Suprapubic skin (tissue), 4 donors: ENCODE results near the gene GNAO1. TPM values are rescaled to one million over a fixed set of nuclear protein-coding genes. Genes with fewer than 3 reads are reported as not detected.
"Not testable (repeated sequence)": the region's sequence is repeated elsewhere in the genome, so short reads cannot be mapped to it uniquely, and the experiment has no call there.

Experiments
- DNase-seq, 2 donors: peaks; one replicate each; pipeline ENCODE4 v3.0.0-alpha.2; 2019; ENCODE audit warnings: low spot score in 2 of 2
- H3K27ac ChIP-seq: fragments of 200-600 bp; sonication (generic); one replicate; pipeline ENCODE4 v1.5.1; 2019
- H3K27me3 ChIP-seq: fragments of 200-600 bp; sonication (generic); one replicate; pipeline ENCODE4 v1.5.1; 2019
- H3K36me3 ChIP-seq: fragments of 200-600 bp; sonication (generic); one replicate; pipeline ENCODE4 v1.5.1; 2019
- H3K4me1 ChIP-seq: fragments of 200-600 bp; sonication (generic); one replicate; pipeline ENCODE4 v1.5.1; 2019
- H3K4me3 ChIP-seq: fragments of 200-600 bp; sonication (generic); one replicate; pipeline ENCODE4 v1.5.1; 2019; ENCODE audit warnings: mild to moderate bottlenecking
- H3K9me3 ChIP-seq: fragments of 200-600 bp; sonication (generic); one replicate; pipeline ENCODE4 v1.5.1; 2019
- CTCF ChIP-seq, 2 donors: fragments of 200-600 bp in 1 of 2; fragments of 450-650 bp in 1 of 2; sonication (generic) in 1 of 2; IDR thresholded peaks; one replicate each; pipeline ENCODE4 v1.5.1; 2016 to 2019; ENCODE audit warnings: antibody characterized with exemption in 2 of 2, mild to moderate bottlenecking in 1 of 2, moderate library complexity in 1 of 2
- EP300 ChIP-seq: sonication (generic); formaldehyde crosslinking; IDR thresholded peaks from one replicate; pipeline ENCODE4 v1.6.1; 2017; ENCODE audit warnings: antibody characterized with exemption
- POLR2A ChIP-seq, 2 donors: fragments of 450-650 bp; IDR thresholded peaks; one replicate each; pipeline ENCODE4 v1.6.1; 2017; ENCODE audit warnings: antibody characterized with exemption in 2 of 2, mild to moderate bottlenecking in 2 of 2, moderate library complexity in 2 of 2
- POLR2AphosphoS5 ChIP-seq, 3 donors: sonication (generic); formaldehyde crosslinking; IDR thresholded peaks; one replicate each; pipeline ENCODE4 v1.6.1; 2017; ENCODE audit warnings: antibody characterized with exemption in 3 of 3
- WGBS: methylation state at CpG from one replicate; pipeline ENCODE4 v1.1.5; 2018; 5-methylcytosine and 5-hydroxymethylcytosine counted together
- total RNA-seq, 4 donors: library from RNA; depleted of rRNA; stranded (reverse); fragments of >200 nt; gene quantifications; one replicate each; pipeline ENCODE4 v1.1.0, GENCODE V29; 2016

GNAO1 gene
- total RNA-seq, 4 donors from 2014 or later = 2.4 to 7.6 (median 5.8) TPM

- Histone ChIP-seq H3K36me3 (peaks cover 88% of the 10 kb centered on the region), H3K4me3 (no peak overlapping the region), H3K27ac (no peak overlapping the region), H3K9me3 (peaks cover 12% of the 10 kb centered on the region), H3K27me3 (no peaks in the 10 kb centered on the region), H3K4me1 (no peaks in the 10 kb centered on the region)
- no peak for DNase-seq
- 50% methylated on average over 5 of the region's 5 CpGs for WGBS
- TF ChIP-seq EP300 = no peak
- TF ChIP-seq POLR2A (IDR thresholded peaks at IDR 0.05) = no peak
- TF ChIP-seq CTCF (IDR thresholded peaks at IDR 0.05) = no peak
- TF ChIP-seq POLR2AphosphoS5 (IDR thresholded peaks at IDR 0.05) = no peak
Observed at GRCh38 chr16:56382901-56383355, 191.6 kb downstream of the GNAO1 start.

GRCh38 chr16:56384074-56384721 is 192.9 kb downstream of the GNAO1 start:
- Histone ChIP-seq H3K36me3 (peaks cover 94% of the 10 kb centered on the region), H3K4me1 (no peaks in the 10 kb centered on the region), H3K4me3 (no peak overlapping the region), H3K27me3 (no peaks in the 10 kb centered on the region), H3K9me3 (peaks cover 12% of the 10 kb centered on the region), H3K27ac (no peak overlapping the region)
- 92% methylated on average over 4 of the region's 4 CpGs for WGBS
- TF ChIP-seq POLR2A (IDR thresholded peaks at IDR 0.05) (no peak), CTCF (IDR thresholded peaks at IDR 0.05) (no peak), POLR2AphosphoS5 (IDR thresholded peaks at IDR 0.05) (no peak), EP300 (no peak)
- no peak for DNase-seq

- DNase-seq = no peak
- 76% methylated on average over 3 of the region's 3 CpGs for WGBS
- no peaks in the 10 kb centered on the region for H3K9me3 ChIP-seq
- no peaks in the 10 kb centered on the region for H3K27me3 ChIP-seq
- TF ChIP-seq POLR2AphosphoS5 (IDR thresholded peaks at IDR 0.05) = no peak
- TF ChIP-seq EP300 = no peak
- no peak for TF ChIP-seq POLR2A (IDR thresholded peaks at IDR 0.05)
- no peak for TF ChIP-seq CTCF (IDR thresholded peaks at IDR 0.05)
- peaks cover 90% of the 10 kb centered on the region for H3K36me3 ChIP-seq
- H3K4me3 ChIP-seq = no peak overlapping the region
- no peak overlapping the region for H3K27ac ChIP-seq
- H3K4me1 ChIP-seq = no peaks in the 10 kb centered on the region
Observed at GRCh38 chr16:56387396-56387795, 196.1 kb downstream of the GNAO1 start.

- TF ChIP-seq CTCF (IDR thresholded peaks at IDR 0.05) = no peak
- TF ChIP-seq POLR2A (IDR thresholded peaks at IDR 0.05) = no peak
- TF ChIP-seq EP300 = no peak
- no peak for TF ChIP-seq POLR2AphosphoS5 (IDR thresholded peaks at IDR 0.05)
- Histone ChIP-seq H3K27ac (no peak overlapping the region), H3K4me3 (no peak overlapping the region), H3K27me3 (no peaks in the 10 kb centered on the region), H3K9me3 (no peaks in the 10 kb centered on the region), H3K4me1 (no peaks in the 10 kb centered on the region), H3K36me3 (peaks cover 87% of the 10 kb centered on the region)
- no peak for DNase-seq
Observed at GRCh38 chr16:56388209-56388608, 196.9 kb downstream of the GNAO1 start.

GRCh38 chr16:56389554-56389953 is 198.3 kb downstream of the GNAO1 start:
- H3K4me3 ChIP-seq = no peak overlapping the region

GRCh38 chr16:56396724-56397123 is 205.4 kb downstream of the GNAO1 start:
- H3K27me3 ChIP-seq, DNase-seq, H3K27ac ChIP-seq, H3K4me1 ChIP-seq, H3K4me3 ChIP-seq, H3K9me3 ChIP-seq: not testable (repeated sequence)
- H3K36me3 ChIP-seq = peaks cover 45% of the 10 kb centered on the region
- WGBS = 79% methylated on average over 3 of the region's 3 CpGs

More at GRCh38 chr16:56389554-56389953, 198.3 kb downstream of the GNAO1 start:
- no peak for DNase-seq
- no peak overlapping the region for H3K27ac ChIP-seq
- H3K9me3 ChIP-seq = no peaks in the 10 kb centered on the region
- no peak for TF ChIP-seq CTCF (IDR thresholded peaks at IDR 0.05)
- no peak for TF ChIP-seq POLR2A (IDR thresholded peaks at IDR 0.05)
- no peak for TF ChIP-seq EP300
- no peak for TF ChIP-seq POLR2AphosphoS5 (IDR thresholded peaks at IDR 0.05)
- no peaks in the 10 kb centered on the region for H3K4me1 ChIP-seq
- 96% methylated on average over 3 of the region's 3 CpGs for WGBS
- no peaks in the 10 kb centered on the region for H3K27me3 ChIP-seq
- H3K36me3 ChIP-seq = peaks cover 74% of the 10 kb centered on the region
